ENCODE measurements around the gene AHNAK2.

The AHNAK2 gene

GRCh38 chr14:104936361-104937155, 41.6 kb downstream of the AHNAK2 start:
- DNase-seq: no peak

- DNase-seq: no peak
Observed at GRCh38 chr14:104935955-104936354, 42.2 kb downstream of the AHNAK2 start.

GRCh38 chr14:104935026-104935650, 43.0 kb downstream of the AHNAK2 start:
- no peak for DNase-seq

GRCh38 chr14:104933746-104934733, 44.1 kb downstream of the AHNAK2 start:
- no peak for DNase-seq

GRCh38 chr14:104932676-104933631, 45.2 kb downstream of the AHNAK2 start:
- DNase-seq: peak; percentile 28

- no peak for DNase-seq
Observed at GRCh38 chr14:104931771-104932675, 46.2 kb downstream of the AHNAK2 start.

- no peak for DNase-seq
Observed at GRCh38 chr14:104931304-104931770, 46.8 kb downstream of the AHNAK2 start.

GRCh38 chr14:104930526-104931303, 47.5 kb downstream of the AHNAK2 start:
- DNase-seq: no peak

GRCh38 chr14:104929268-104930230, 48.6 kb downstream of the AHNAK2 start:
- no peak for DNase-seq

GRCh38 chr14:104928391-104929133, 49.6 kb downstream of the AHNAK2 start:
- DNase-seq: no peak

GRCh38 chr14:104927901-104928300, 50.3 kb downstream of the AHNAK2 start:
- no peak for DNase-seq

- no peak for DNase-seq
Observed at GRCh38 chr14:104927432-104927816, 50.8 kb downstream of the AHNAK2 start.

GRCh38 chr14:104926619-104927431, 51.3 kb downstream of the AHNAK2 start:
- no peak for DNase-seq

GRCh38 chr14:104925855-104926609, 52.1 kb downstream of the AHNAK2 start:
- DNase-seq: no peak

GRCh38 chr14:104925214-104925854, 52.8 kb downstream of the AHNAK2 start:
- DNase-seq: no peak

Measured in NCI-H510A (cell line).